ENCODE measurements around the gene PHYHD1.

Gene PHYHD1

GRCh38 chr9:128986671-128987070 lies 65.9 kb downstream of the PHYHD1 start:
- DNase-seq, result no peak

GRCh38 chr9:128987805-128988204 lies 67.0 kb downstream of the PHYHD1 start:
- no peak for DNase-seq
